DND-41 (cell line): ENCODE data around the gene SLC38A8.

ENCODE experiments used
- CTCF ChIP-seq: IDR thresholded peaks from 2 replicates; pipeline ENCODE4 v1.5.1; 2012; ENCODE audit warnings: borderline replicate concordance, low read length, moderate library complexity, mild to moderate bottlenecking; ENCODE audit not compliant: poor library complexity, severe bottlenecking; ENCODE audit errors: extremely low read depth
- EZH2 ChIP-seq: IDR thresholded peaks from 3 replicates; pipeline ENCODE4 v1.6.1; 2012; ENCODE audit warnings: borderline replicate concordance, low read depth, mild to moderate bottlenecking, moderate library complexity, low read length, inconsistent platforms; ENCODE audit not compliant: severe bottlenecking

GRCh38 chr16:84061236-84061819, 18.7 kb upstream of the SLC38A8 start:
- no peak for TF ChIP-seq CTCF
- TF ChIP-seq EZH2, result no peak
